Measurements from ENCODE around the gene C9orf152. TPM values are rescaled to one million over a fixed set of nuclear protein-coding genes. Genes with fewer than 3 reads are reported as not detected.
"Not testable (repeated sequence)": the region's sequence is repeated elsewhere in the genome, so short reads cannot be mapped to it uniquely, and the experiment has no call there.

The C9orf152 gene
- not detected in 2 replicates for total RNA-seq (2014; rRNA removed; shearing (Covaris generic))

- Histone ChIP-seq H3K27ac (no peak within 1 kb of the TSS), H3K27me3 (no peaks in the 10 kb centered on the region), H3K4me1 (no peaks in the 10 kb centered on the region), H3K4me3 (no peak within 1 kb of the TSS), H3K36me3 (no peaks in the 10 kb centered on the region), H3K9me3 (replicated peaks) (no peaks in the 10 kb centered on the region)
- DNase-seq = no peak
Observed at GRCh38 chr9:110208031-110208430, at the start of gene C9orf152. Gene C9orf152, minus strand, starts transcription at chr9:110208159. Its CDS starts 580 bp downstream, at chr9:110207579.

GRCh38 chr9:110257097-110257841 is 49.3 kb upstream of the C9orf152 start:
- peak overlapping the region; percentile 91 for H3K4me3 ChIP-seq
- H3K27ac ChIP-seq = peak overlapping the region; percentile 85
- H3K36me3 ChIP-seq = no peaks in the 10 kb centered on the region
- H3K4me1 ChIP-seq = 0 out of 2 replicates have a peak, but pooled peaks cover 4% of the 10 kb centered on the region
- DNase-seq = peak; percentile 19 to 30
- H3K9me3 ChIP-seq (replicated peaks) = no peaks in the 10 kb centered on the region; the same call in 1 of the 2 replicates
- no peaks in the 10 kb centered on the region for H3K27me3 ChIP-seq

GRCh38 chr9:110256380-110257096 is 48.6 kb upstream of the C9orf152 start, which contains the start of gene TXN:
Gene TXN, minus strand, starts transcription at chr9:110256507. Its CDS starts 72 bp downstream, at chr9:110256435.
- no peaks in the 10 kb centered on the region for H3K27me3 ChIP-seq
- no peaks in the 10 kb centered on the region for H3K36me3 ChIP-seq
- DNase-seq = peak; percentile 91 to 92
- H3K4me3 ChIP-seq = peak within 1 kb of the TSS; percentile 91
- H3K9me3 ChIP-seq (replicated peaks) = no peaks in the 10 kb centered on the region
- 0 out of 2 replicates have a peak, but pooled peaks cover 4% of the 10 kb centered on the region for H3K4me1 ChIP-seq
- H3K27ac ChIP-seq = peak within 1 kb of the TSS; percentile 85

GRCh38 chr9:110255463-110256379 is 47.8 kb upstream of the C9orf152 start:
- Histone ChIP-seq H3K4me1 (0 out of 2 replicates have a peak, but pooled peaks cover 4% of the 10 kb centered on the region), H3K27ac (peak overlapping the region; percentile 85), H3K27me3 (no peaks in the 10 kb centered on the region), H3K36me3 (peaks cover 5% of the 10 kb centered on the region; the same call in 1 of the 2 replicates), H3K9me3 (replicated peaks) (no peaks in the 10 kb centered on the region), H3K4me3 (peak overlapping the region; percentile 91)
- peak; percentile 57 to 64 for DNase-seq

- Histone ChIP-seq H3K27ac (peak overlapping the region; percentile 85), H3K4me1 (0 out of 2 replicates have a peak, but pooled peaks cover 4% of the 10 kb centered on the region), H3K36me3 (peaks cover 12% of the 10 kb centered on the region), H3K27me3 (no peaks in the 10 kb centered on the region), H3K9me3 (replicated peaks) (no peaks in the 10 kb centered on the region), H3K4me3 (peak overlapping the region; percentile 91)
- no peak for DNase-seq
Observed at GRCh38 chr9:110255034-110255462, 47.1 kb upstream of the C9orf152 start.

GRCh38 chr9:110254500-110254899 is 46.5 kb upstream of the C9orf152 start:
- peak overlapping the region; percentile 91 for H3K4me3 ChIP-seq
- H3K27me3 ChIP-seq = no peaks in the 10 kb centered on the region
- H3K4me1 ChIP-seq = 0 out of 2 replicates have a peak, but pooled peaks cover 4% of the 10 kb centered on the region
- no peak overlapping the region for H3K27ac ChIP-seq
- H3K36me3 ChIP-seq = peaks cover 17% of the 10 kb centered on the region
- DNase-seq = no peak
- H3K9me3 ChIP-seq (replicated peaks) = no peaks in the 10 kb centered on the region

- Histone ChIP-seq H3K9me3 (replicated peaks) (no peaks in the 10 kb centered on the region), H3K4me1 (0 out of 2 replicates have a peak, but pooled peaks cover 4% of the 10 kb centered on the region), H3K36me3 (peaks cover 32% of the 10 kb centered on the region), H3K27ac (no peak overlapping the region), H3K27me3 (no peaks in the 10 kb centered on the region), H3K4me3 (no peak overlapping the region)
- DNase-seq = no peak
Observed at GRCh38 chr9:110252509-110253139, 44.7 kb upstream of the C9orf152 start.

- H3K27me3 ChIP-seq; H3K9me3 ChIP-seq (replicated peaks); H3K4me3 ChIP-seq; H3K27ac ChIP-seq; DNase-seq; H3K4me1 ChIP-seq: not testable (repeated sequence)
- H3K36me3 ChIP-seq = peaks cover 38% of the 10 kb centered on the region
Observed at GRCh38 chr9:110251770-110252169, 43.8 kb upstream of the C9orf152 start.

- H3K4me3 ChIP-seq = no peak overlapping the region
- H3K4me1 ChIP-seq = 0 out of 2 replicates have a peak, but pooled peaks cover 4% of the 10 kb centered on the region
- no peak overlapping the region for H3K27ac ChIP-seq
- DNase-seq = no peak
- H3K36me3 ChIP-seq = peaks cover 44% of the 10 kb centered on the region
- H3K9me3 ChIP-seq (replicated peaks) = no peaks in the 10 kb centered on the region
- no peaks in the 10 kb centered on the region for H3K27me3 ChIP-seq
Observed at GRCh38 chr9:110251212-110251611, 43.3 kb upstream of the C9orf152 start.

GRCh38 chr9:110249603-110250002 is 41.6 kb upstream of the C9orf152 start:
- H3K27me3 ChIP-seq = no peaks in the 10 kb centered on the region
- no peaks in the 10 kb centered on the region for H3K9me3 ChIP-seq (replicated peaks)
- peaks cover 57% of the 10 kb centered on the region for H3K36me3 ChIP-seq
- H3K27ac ChIP-seq = no peak overlapping the region
- DNase-seq = no peak
- 0 out of 2 replicates have a peak, but pooled peaks cover 2% of the 10 kb centered on the region for H3K4me1 ChIP-seq
- H3K4me3 ChIP-seq = no peak overlapping the region

GRCh38 chr9:110248361-110248760 is 40.4 kb upstream of the C9orf152 start:
- no peak overlapping the region for H3K27ac ChIP-seq
- H3K36me3 ChIP-seq = peaks cover 69% of the 10 kb centered on the region
- no peak overlapping the region for H3K4me3 ChIP-seq
- H3K4me1 ChIP-seq = no peaks in the 10 kb centered on the region
- no peaks in the 10 kb centered on the region for H3K9me3 ChIP-seq (replicated peaks)
- no peaks in the 10 kb centered on the region for H3K27me3 ChIP-seq
- DNase-seq = no peak

- no peak overlapping the region for H3K4me3 ChIP-seq
- no peaks in the 10 kb centered on the region for H3K27me3 ChIP-seq
- H3K27ac ChIP-seq = no peak overlapping the region
- no peaks in the 10 kb centered on the region for H3K4me1 ChIP-seq
- DNase-seq = no peak
- H3K9me3 ChIP-seq (replicated peaks) = no peaks in the 10 kb centered on the region
- peaks cover 85% of the 10 kb centered on the region for H3K36me3 ChIP-seq
Observed at GRCh38 chr9:110246214-110246613, 38.3 kb upstream of the C9orf152 start.

GRCh38 chr9:110244616-110245015 is 36.7 kb upstream of the C9orf152 start:
- Histone ChIP-seq H3K4me1 (no peaks in the 10 kb centered on the region), H3K27ac (no peak overlapping the region), H3K27me3 (no peaks in the 10 kb centered on the region), H3K9me3 (replicated peaks) (no peaks in the 10 kb centered on the region), H3K36me3 (peaks cover 69% of the 10 kb centered on the region), H3K4me3 (no peak overlapping the region)
- DNase-seq = no peak

- Histone ChIP-seq H3K9me3 (replicated peaks) (no peaks in the 10 kb centered on the region), H3K4me3 (no peak overlapping the region), H3K27ac (no peak overlapping the region), H3K27me3 (no peaks in the 10 kb centered on the region), H3K36me3 (peaks cover 48% of the 10 kb centered on the region), H3K4me1 (no peaks in the 10 kb centered on the region)
- DNase-seq = no peak
Observed at GRCh38 chr9:110241858-110242321, 33.9 kb upstream of the C9orf152 start.
